CMK (cell line): ENCODE data around the gene ZNF577.

Source experiments
- DNase-seq: peaks from one replicate; pipeline ENCODE4 v3.0.0-alpha.2; 2010; ENCODE audit warnings: low read depth

ZNF577 gene

DNA sequence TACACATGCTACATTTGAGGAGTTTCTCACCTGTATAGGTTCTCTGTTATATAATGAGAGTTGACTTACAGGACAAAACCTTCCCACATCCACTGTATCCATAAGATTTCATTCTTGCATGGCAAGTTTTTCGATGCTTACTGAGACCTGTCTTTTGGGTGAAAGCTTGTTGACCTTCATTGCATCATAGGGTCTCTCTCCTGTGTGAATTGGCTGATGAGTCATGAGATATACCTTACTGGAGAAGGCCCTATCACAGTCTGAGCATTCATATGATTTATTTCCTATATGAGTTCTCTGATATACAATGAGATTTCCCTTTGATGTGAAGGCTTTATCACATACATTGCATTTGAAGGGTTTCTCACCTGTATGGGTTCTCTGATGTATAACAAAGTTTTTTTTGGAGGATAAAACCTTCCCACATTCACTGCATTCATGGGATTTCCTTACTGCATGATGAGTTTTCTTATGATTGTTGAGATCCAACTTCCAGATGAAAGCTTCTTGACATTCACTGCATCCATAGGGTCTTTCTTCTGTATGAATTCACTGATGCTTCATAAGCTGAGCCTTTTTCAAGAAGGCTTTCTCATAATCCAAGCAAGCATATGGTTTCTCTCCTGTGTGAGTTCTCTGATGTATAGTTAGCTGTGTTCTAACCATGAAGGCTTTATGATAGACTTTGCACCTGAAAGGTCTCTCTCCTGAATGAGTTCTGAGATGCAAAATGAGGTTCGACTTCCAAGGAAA lies 25.7 kb downstream of the ZNF577 start:
- DNase-seq: no peak

DNA sequence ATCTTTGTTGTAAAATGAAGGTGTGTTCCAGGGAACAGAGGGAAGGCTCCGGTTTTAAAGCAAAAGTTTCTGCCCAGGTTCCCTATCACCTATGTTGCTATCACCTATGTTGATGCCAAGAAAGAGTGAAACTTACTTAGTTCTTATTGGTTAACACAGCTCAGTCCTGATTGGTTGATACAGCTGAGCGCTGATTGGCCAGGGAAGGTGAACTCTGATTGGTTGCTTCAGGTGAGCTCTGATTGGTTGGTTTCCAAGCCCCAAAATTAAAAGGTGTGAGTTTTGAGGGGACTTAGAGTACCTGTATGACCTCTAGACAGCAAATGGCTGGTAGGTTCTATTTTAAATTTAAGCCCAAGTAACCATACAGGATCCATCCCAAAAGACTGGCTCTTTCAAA lies 50.6 kb downstream of the ZNF577 start:
- DNase-seq: no peak

DNA sequence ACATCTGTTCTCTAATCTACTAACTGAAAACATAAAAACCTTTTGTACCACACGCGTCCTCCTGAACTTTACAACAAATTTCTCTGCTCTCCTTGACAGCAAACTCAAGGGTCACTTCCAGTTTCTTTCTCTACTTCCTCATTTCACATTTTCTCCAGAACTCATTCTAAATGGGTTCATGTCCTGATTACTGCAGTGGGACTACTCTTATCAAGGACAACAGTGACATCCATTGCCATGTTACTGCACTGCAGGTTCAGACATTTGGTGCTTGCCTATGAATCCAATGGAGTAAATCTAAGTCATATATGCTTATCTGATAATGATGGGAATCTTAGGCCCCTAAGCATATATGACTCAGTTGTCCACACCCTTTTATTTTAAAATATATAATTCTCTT lies 57.5 kb downstream of the ZNF577 start:
- DNase-seq: peak; percentile 46

DNA sequence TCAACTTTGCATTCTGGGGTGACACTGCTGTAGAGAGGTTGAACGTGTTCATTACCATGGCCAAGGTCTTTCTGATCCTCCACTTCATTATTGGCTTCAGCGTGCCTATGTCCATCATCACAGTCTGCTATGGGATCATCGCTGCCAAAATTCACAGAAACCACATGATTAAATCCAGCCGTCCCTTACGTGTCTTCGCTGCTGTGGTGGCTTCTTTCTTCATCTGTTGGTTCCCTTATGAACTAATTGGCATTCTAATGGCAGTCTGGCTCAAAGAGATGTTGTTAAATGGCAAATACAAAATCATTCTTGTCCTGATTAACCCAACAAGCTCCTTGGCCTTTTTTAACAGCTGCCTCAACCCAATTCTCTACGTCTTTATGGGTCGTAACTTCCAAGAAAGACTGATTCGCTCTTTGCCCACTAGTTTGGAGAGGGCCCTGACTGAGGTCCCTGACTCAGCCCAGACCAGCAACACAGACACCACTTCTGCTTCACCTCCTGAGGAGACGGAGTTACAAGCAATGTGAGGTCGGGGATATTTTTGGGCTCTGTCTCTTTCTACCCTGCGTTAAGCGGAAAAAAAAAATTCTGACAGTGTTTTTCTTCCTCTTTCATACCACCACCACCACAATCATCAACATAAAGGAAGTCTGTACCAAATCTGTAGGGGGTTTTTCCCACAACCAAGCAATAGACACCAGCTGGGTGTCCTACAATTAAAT lies 63.3 kb downstream of the ZNF577 start:
- no peak for DNase-seq

DNA sequence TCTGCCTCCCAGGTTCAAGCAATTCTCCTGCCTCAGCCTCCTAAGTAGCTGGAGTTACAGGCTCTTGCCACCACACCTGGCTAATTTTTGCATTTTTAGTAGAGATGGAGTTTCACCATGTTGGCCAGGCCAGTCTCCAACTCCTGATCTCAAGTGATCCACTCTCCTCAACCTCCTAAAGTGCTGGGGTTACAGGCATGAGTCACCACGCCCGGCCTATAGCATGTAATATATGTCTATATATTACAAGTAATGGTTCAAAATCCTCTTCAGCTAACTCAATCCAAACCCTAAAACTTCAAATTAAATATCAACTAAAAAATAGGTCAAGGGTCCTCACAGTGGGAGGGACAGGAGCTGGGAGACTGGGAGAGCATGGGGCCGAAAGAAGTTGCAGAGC lies 64.8 kb downstream of the ZNF577 start:
- no peak for DNase-seq

DNA sequence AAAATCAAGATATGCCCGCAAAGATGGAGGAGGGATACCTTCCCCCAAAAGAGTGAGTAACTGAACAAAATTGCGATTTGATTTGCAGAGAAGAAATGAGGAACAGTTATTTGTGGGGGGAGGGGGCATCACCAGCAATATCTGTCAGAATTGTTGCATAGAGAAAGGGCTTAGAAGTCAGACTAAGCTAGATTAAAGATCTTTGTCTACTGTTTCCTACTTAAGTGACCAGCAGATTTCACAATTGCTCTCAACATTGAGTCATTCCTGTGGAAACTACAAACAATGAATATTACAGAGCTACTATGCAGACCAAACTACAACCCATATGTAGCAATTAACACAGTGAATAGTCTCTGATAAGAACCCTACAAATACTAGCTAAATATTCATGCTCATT lies 65.4 kb downstream of the ZNF577 start:
- no peak for DNase-seq

DNA sequence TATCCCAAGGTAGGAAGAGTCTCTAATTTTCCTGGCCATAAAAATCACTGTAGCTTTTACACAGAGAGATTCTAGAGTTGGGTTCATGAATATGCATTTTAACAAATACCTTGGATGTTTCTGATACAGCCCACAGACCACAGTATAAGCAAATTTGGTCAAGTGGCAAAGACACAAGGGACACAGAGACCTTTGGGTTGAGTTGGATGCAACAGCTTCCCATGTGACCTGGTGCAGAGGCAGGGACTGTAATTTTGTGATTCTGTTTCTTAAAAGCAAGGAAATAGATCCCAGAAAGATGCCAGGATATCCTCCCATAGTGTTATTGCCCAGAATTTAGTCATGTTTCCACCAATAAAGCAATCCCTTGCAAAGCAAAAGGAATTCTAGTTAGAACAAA lies 65.8 kb downstream of the ZNF577 start:
- no peak for DNase-seq

DNA sequence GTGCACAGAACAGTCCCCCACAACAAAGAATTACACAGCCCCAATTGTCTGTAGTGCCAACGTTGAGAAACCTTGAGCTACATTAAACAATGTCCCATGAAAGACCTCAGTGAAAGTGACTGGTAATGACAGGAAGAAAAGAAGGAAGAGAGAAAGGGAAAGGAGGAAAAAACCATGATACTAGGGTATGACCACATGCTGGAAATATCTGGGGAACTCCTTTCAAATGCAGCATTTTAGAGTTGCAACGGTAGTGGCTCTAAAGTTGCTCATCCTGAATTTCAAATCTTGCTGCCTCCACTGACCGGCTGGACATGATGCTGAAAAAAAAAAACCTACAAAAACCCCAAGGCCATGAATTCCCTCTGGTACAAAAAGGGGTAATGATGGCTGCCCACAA lies 66.3 kb downstream of the ZNF577 start:
- no peak for DNase-seq
